Urinary bladder (tissue), 4 donors: ENCODE measurements around the gene ASAP2. TPM values are rescaled to one million over a fixed set of nuclear protein-coding genes. Genes with fewer than 3 reads are reported as not detected.
"Not testable (repeated sequence)": the region's sequence is repeated elsewhere in the genome, so short reads cannot be mapped to it uniquely, and the experiment has no call there.

Experiments
- DNase-seq: peaks from one replicate; pipeline ENCODE4 v3.0.0-alpha.2; 2015; ENCODE audit errors: extremely low spot score
- H3K27ac ChIP-seq: one replicate; pipeline ENCODE4 v1.5.1; 2013; ENCODE audit warnings: low read depth, mild to moderate bottlenecking, moderate library complexity
- H3K36me3 ChIP-seq: one replicate; pipeline ENCODE4 v1.6.1; 2013; ENCODE audit warnings: mild to moderate bottlenecking, moderate library complexity; ENCODE audit not compliant: insufficient read depth
- H3K4me1 ChIP-seq: one replicate; pipeline ENCODE4 v1.6.1; 2013; ENCODE audit warnings: mild to moderate bottlenecking, moderate library complexity; ENCODE audit not compliant: insufficient read depth
- H3K4me3 ChIP-seq: one replicate; pipeline ENCODE4 v1.5.1; 2013; ENCODE audit warnings: low read depth, low read length
- WGBS: extraction: QIAGEN DNeasy Blood & Tissue Kit; methylation state at CpG from one replicate; pipeline ENCODE4 v1.1.7; 2013; 5-methylcytosine and 5-hydroxymethylcytosine counted together
- polyA plus RNA-seq: library from polyadenylated mRNA; stranded (reverse); fragments of 200-250 nt; gene quantifications from one replicate; pipeline ENCODE4 v1.2.3, GENCODE V29; 2013
- total RNA-seq: library from RNA; depleted of rRNA; stranded (reverse); fragments of >200 nt; gene quantifications from one replicate; pipeline ENCODE4 v1.2.3, GENCODE V29; 2014
- donor health status: healthy with polysubstance abuse.
- donor health status: healthy.

The ASAP2 gene
- total and polyA plus RNA-seq, 2 donors: 10.2 to 34.8 TPM

- 88% methylated on average over 9 of the region's 9 CpGs for WGBS
- H3K27ac ChIP-seq: no peak overlapping the region
- H3K4me3 ChIP-seq: no peak overlapping the region
- no peak for DNase-seq
- H3K36me3 ChIP-seq: no peaks in the 10 kb centered on the region
- no peaks in the 10 kb centered on the region for H3K4me1 ChIP-seq
Measured at GRCh38 chr2:9212010-9212635, 5.5 kb downstream of the ASAP2 start.

- Histone ChIP-seq H3K36me3 (no peaks in the 10 kb centered on the region), H3K4me3 (no peak overlapping the region), H3K27ac (peak overlapping the region; percentile 41), H3K4me1 (no peaks in the 10 kb centered on the region)
- DNase-seq: no peak
- WGBS: 64% methylated on average over 19 of the region's 19 CpGs
Measured at GRCh38 chr2:9212661-9213411, 6.2 kb downstream of the ASAP2 start.

- Histone ChIP-seq H3K4me1 (no peaks in the 10 kb centered on the region), H3K4me3 (no peak overlapping the region), H3K27ac (no peak overlapping the region), H3K36me3 (no peaks in the 10 kb centered on the region)
- no peak for DNase-seq
- over 99% methylated on average over 2 of the region's 2 CpGs for WGBS
Measured at GRCh38 chr2:9213477-9214051, 7.0 kb downstream of the ASAP2 start.

DNA sequence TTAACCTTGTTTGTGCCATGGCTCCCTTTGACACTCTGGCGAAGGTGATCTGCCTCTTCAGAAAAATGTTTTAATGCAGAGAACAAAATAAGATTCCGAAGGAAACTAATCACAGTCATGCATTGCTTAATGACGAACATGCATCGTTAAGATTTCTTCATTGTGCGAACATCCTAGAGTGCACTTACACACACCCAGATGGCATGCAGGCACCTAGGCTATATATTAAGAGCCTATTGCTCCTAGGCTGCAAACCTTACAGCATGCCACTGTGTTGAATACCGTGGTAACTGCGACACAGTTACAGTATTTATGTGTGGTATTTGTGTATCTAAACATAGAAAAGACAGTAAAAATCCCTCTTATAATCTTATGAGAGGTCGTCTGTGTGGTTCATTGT is 8.3 kb downstream of the ASAP2 start:
- Histone ChIP-seq H3K4me1 (no peaks in the 10 kb centered on the region), H3K36me3 (no peaks in the 10 kb centered on the region), H3K27ac (no peak overlapping the region), H3K4me3 (no peak overlapping the region)
- WGBS: 77% methylated on average over 8 of the region's 8 CpGs
- DNase-seq: no peak

DNA sequence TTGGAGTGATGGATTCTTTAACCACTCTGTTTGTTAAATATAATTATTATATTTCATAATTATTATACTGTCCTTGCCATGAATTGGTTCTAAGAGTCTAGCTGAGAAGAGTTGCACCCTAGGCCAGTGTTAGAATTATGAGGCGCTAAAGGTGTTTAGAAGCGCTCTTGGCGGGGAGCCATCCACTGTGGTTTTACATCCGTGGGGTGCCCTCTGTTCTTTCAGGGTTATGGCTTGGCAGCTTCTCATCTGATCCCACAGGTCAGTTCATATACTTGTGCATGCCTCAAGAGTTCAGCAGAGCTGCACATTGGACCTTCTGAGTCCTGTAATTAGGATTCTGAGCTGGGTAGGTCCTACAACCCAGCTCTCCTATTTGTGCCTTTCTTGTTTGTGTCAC is 9.1 kb downstream of the ASAP2 start:
- H3K4me1 ChIP-seq: no peaks in the 10 kb centered on the region

GRCh38 chr2:9216143-9216542 is 9.5 kb downstream of the ASAP2 start:
- not testable (repeated sequence) for H3K4me3 ChIP-seq, H3K4me1 ChIP-seq, DNase-seq, H3K36me3 ChIP-seq, H3K27ac ChIP-seq
- WGBS: 96% methylated on average over 2 of the region's 2 CpGs

More for the DNA sequence above, 9.1 kb downstream of the ASAP2 start:
- 83% methylated on average over 4 of the region's 4 CpGs for WGBS
- Histone ChIP-seq H3K36me3 (no peaks in the 10 kb centered on the region), H3K27ac (no peak overlapping the region), H3K4me3 (no peak overlapping the region)
- DNase-seq: no peak

- Histone ChIP-seq H3K4me1 (no peaks in the 10 kb centered on the region), H3K27ac (no peak overlapping the region), H3K36me3 (no peaks in the 10 kb centered on the region), H3K4me3 (no peak overlapping the region)
- DNase-seq: no peak
- WGBS: 96% methylated on average over 7 of the region's 7 CpGs
Measured at GRCh38 chr2:9217838-9218770, 11.5 kb downstream of the ASAP2 start.

DNA sequence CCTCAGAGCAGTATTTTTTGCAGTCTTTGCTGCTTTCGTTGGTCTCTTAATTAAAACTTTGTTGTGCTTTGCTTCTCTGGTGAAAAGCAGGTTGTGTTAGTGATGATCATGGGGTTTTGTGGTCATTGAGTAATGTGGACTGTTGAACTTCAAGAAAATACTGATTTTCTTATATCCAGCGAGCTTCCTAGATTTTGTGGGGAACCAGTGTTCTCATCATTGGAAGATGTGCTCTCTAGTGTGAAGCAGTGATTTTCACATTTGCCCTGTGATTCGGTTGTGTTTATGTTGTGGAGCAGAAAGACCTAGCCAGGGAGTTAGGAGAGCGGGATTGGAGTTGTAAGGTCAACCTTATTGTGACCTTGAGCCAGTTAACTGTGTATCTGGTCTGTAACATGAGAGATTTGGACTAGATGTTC is 12.4 kb downstream of the ASAP2 start:
- Histone ChIP-seq H3K4me1 (no peaks in the 10 kb centered on the region), H3K27ac (no peak overlapping the region)
- no peak for DNase-seq

DNA sequence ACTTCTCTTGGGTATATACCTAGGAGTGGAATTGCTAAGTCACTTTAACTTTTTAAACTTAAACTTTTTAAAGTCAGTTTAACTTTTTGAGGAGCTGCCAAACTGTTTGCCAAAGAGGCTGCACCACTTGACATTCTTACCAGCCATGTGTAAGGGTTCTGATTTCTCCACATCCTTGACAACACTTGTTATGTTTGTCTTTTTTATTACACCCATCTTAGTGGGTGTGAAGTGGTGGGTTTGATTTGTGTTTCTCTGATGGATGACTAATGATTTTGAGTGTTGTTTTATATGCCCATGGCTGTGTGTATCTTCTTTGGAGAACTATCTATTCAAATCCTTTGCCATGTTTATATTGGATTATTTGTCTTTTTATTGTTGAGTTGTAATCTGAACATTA is 13.6 kb downstream of the ASAP2 start:
- DNase-seq: no peak
- no peaks in the 10 kb centered on the region for H3K4me1 ChIP-seq
- H3K4me3 ChIP-seq: no peak overlapping the region
- H3K36me3 ChIP-seq: no peaks in the 10 kb centered on the region
- no peak overlapping the region for H3K27ac ChIP-seq

More for the DNA sequence above, 12.4 kb downstream of the ASAP2 start:
- no peaks in the 10 kb centered on the region for H3K36me3 ChIP-seq
- WGBS: 57% methylated on average over 4 of the region's 4 CpGs
- H3K4me3 ChIP-seq: no peak overlapping the region

DNA sequence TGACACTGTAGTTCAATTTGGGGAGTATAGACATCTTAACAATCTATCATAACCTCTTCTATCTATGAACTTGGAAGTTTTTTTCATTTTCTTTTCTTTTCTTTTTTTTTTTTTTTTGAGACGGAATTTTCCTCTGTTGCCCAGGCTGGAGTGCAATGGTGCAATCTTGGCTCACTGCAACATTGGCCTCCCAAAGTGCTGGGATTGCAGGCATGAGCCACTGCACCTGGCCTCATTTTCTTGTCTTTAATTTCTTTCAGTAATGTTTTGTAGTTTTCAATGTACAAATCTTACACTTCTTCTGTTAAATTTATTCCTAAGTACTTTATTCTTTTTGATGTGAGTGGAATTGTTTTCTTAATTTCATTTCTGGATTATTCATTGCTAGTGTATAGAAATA is 14.6 kb downstream of the ASAP2 start:
- 69% methylated on average over 1 of the region's 1 CpG for WGBS
- no peaks in the 10 kb centered on the region for H3K36me3 ChIP-seq
- H3K27ac ChIP-seq: no peak overlapping the region
- H3K4me3 ChIP-seq: no peak overlapping the region
- no peak for DNase-seq
- H3K4me1 ChIP-seq: no peaks in the 10 kb centered on the region

DNA sequence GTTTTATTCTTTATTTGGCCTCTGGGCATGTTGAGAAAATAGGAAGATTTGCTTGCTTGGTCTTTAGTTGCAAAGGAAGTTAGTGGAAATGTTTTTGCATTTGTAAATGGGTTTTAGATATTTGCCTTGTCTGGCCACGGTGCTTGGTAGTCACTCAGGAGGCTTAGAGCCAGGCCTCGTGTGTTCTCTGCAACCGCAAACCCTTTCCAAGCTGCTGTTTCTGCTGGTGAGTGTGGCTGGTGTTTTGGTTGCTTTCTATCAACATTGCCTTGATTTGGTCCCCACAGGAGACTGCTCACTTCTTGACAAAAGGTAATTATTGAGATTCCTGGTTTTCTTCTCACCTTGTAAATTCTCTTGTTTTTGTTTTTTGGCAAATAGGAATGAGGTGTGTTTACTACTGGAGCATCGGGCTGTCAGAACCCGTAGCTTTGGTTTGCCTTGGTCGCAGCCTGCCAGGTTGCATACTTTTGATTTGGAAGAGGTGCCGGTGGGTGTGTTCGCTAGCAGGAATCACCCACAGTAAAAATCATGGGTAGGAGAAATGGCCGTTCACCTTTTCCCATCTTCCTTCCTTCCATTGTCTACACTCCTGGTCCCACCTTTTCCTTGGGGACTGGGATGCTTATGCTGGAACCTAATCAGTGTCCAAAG is 15.8 kb downstream of the ASAP2 start:
- H3K4me1 ChIP-seq: peaks cover 1% of the 10 kb centered on the region
- 59% methylated on average over 9 of the region's 9 CpGs for WGBS
- H3K27ac ChIP-seq: no peak overlapping the region
- H3K4me3 ChIP-seq: no peak overlapping the region
- DNase-seq: no peak
- H3K36me3 ChIP-seq: no peaks in the 10 kb centered on the region

DNA sequence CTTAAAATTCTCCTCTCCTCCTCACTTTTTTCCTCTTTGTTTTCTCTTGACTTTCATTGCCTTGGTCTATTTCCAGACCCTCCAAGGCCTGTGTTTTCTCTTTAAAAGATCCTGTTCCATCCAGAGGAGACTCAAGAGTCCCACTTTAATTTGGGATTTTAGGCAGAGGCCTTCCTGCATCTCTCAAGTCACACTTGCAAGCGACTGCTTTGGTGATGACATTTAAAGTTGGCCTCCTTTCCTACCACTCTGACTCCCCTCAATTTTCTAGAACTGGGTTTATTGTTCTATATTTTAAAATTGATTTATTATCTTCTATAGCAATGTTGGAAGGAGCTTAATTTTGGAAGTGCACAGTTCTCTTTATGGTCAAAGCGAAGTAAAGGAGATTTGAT is 16.3 kb downstream of the ASAP2 start:
- H3K27ac ChIP-seq: no peak overlapping the region
- no peak overlapping the region for H3K4me3 ChIP-seq
- no peak for DNase-seq
- WGBS: 84% methylated on average over 2 of the region's 2 CpGs
- H3K4me1 ChIP-seq: peaks cover 1% of the 10 kb centered on the region
- H3K36me3 ChIP-seq: no peaks in the 10 kb centered on the region

DNA sequence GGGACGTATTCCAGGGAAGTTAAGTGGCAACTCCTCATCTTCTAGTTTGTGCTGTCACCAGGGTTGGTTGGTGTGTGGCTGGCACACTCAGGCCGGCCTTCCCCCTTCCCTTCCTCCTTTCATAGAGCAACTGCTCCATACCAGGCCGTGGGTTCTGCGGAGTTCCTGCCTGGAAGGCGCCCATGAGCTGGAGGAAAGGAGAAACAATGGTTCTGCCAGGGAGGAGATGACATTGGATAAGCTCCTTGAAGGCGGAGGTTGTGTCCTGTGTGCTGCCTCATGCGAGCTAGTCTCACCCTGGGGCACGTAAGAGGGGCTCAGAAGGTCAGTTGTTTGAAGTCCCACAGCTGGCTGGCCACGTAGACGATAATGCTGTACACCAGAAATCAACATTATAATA is 19.2 kb downstream of the ASAP2 start:
- H3K36me3 ChIP-seq: no peaks in the 10 kb centered on the region
- peaks cover 1% of the 10 kb centered on the region for H3K4me1 ChIP-seq
- no peak for DNase-seq
- 87% methylated on average over 10 of the region's 10 CpGs for WGBS
- H3K27ac ChIP-seq: no peak overlapping the region
- no peak overlapping the region for H3K4me3 ChIP-seq
